ENCODE measurements around the gene MYO15A. TPM values are rescaled to one million over a fixed set of nuclear protein-coding genes. Genes with fewer than 3 reads are reported as not detected.
A peak's percentile ranks its signal among the peaks of the same experiment; 100 is the strongest.

MYO15A gene
- total RNA-seq, 4 donors from 2014 or later: 1.1 to 4.2 (median 1.2) TPM

DNA sequence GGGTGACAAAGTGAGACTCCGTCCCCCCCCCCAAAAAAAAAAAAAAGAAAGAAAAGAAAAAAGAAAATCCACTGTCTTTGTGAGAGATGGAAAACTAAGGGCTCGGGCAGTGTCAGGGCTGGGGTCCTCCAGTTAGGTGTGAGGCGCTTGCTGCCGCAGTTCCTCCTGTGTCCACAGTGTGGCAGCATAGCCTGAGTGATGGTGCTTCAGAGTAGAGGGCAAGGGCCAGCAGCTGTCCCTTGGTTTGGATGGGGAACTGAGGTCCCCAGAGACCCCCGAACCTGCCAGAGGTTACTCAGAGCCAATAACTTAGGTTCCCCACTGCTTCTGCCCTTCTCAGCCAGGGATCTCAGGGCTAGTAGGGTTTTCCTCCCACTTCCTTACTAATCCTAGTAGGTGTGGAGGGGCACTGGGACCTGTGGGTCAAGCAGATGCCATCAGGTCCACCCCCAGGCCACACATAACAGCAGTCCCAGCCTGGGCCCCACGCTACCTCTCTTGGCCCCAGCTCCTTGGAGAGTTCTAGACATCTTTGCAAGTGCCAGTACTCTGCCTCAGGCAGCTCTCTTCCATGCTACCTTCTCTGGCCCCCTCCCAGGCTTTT lies 109.0 kb downstream of the MYO15A start:
- no peaks in the 10 kb centered on the region for H3K36me3 ChIP-seq
- DNase-seq: peak; percentile 82
- no peak overlapping the region for H3K27ac ChIP-seq
- intact Hi-C loops (cut with DNase I; ENCODE audit: low total_unique reads) (no loop called here), in situ Hi-C loops (cut with MboI; ENCODE audit: low pct_ligation_motif_present in 1 of 4, low pct_unique_long_range_greater_than_20kb in 1 of 4, low sequenced_read_pairs in 3 of 4) (loop anchor here in 2 of 4 donors (10.0 kb wide), 3 partner anchors 57 to 87 kb away; no protein-coding TSS in a partner anchor)
- H3K4me1 ChIP-seq: peaks cover 0 to 3% (median 0%) of the 10 kb centered on the region in 4 donors
- WGBS, 2 donors (ENCODE audit: low coverage in 1 of 2): 0 to 8% methylated on average over 3 to 5 of the region's 6 CpGs
- H3K27me3 ChIP-seq: no peaks in the 10 kb centered on the region
- no peaks in the 10 kb centered on the region for H3K9me3 ChIP-seq
- no peak overlapping the region for H3K4me3 ChIP-seq
- TF ChIP-seq, protein P1, sequence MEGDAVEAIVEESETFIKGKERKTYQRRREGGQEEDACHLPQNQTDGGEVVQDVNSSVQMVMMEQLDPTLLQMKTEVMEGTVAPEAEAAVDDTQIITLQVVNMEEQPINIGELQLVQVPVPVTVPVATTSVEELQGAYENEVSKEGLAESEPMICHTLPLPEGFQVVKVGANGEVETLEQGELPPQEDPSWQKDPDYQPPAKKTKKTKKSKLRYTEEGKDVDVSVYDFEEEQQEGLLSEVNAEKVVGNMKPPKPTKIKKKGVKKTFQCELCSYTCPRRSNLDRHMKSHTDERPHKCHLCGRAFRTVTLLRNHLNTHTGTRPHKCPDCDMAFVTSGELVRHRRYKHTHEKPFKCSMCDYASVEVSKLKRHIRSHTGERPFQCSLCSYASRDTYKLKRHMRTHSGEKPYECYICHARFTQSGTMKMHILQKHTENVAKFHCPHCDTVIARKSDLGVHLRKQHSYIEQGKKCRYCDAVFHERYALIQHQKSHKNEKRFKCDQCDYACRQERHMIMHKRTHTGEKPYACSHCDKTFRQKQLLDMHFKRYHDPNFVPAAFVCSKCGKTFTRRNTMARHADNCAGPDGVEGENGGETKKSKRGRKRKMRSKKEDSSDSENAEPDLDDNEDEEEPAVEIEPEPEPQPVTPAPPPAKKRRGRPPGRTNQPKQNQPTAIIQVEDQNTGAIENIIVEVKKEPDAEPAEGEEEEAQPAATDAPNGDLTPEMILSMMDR (IDR thresholded peaks at IDR 0.05): peak; percentile 81 to 95 (median 95)
- no peak for TF ChIP-seq POLR2AphosphoS5 (IDR thresholded peaks at IDR 0.05)

DNA sequence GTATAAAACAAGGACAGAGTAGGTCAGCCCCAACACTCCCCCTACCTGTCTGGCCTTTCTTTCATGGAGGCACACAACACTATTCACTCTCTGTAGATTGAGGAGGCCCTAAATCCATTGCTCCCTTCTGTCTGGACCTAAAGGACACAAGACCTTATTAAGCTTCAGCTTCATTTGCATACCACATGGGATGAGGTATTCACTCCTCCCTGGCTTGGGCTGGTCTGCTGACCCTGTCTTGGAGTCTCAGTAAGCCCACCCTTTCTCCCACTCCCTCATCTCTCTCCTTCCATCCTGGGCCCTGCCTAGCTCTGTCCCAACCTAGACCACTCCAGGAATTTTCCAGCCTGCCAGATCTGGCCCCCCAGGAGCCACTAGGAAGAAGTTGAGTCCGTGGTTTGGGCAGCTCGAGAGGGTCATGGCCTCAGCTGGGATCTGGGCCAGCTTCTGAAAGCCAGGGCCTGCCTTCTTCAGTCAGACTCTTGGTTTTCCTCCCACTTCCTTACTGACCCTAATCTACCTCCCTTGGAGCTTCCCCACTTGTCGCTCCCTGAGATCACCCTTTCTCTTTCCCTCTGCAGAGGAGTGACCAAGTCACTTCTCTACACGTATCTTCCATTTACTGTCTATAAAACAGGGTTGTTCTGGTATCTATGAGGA lies 110.3 kb downstream of the MYO15A start:
- in situ Hi-C loops (cut with MboI; ENCODE audit: low pct_ligation_motif_present in 1 of 4, low pct_unique_long_range_greater_than_20kb in 1 of 4, low sequenced_read_pairs in 3 of 4) (loop anchor here in 2 of 4 donors (10.0 kb wide), 3 partner anchors 56 to 86 kb away; no protein-coding TSS in a partner anchor), intact Hi-C loops (cut with DNase I; ENCODE audit: low total_unique reads) (no loop called here)
- 52 to 60% methylated on average over 2 to 4 of the region's 4 CpGs for WGBS, 2 donors (ENCODE audit: low coverage in 1 of 2)
- no peak overlapping the region for H3K4me3 ChIP-seq
- no peak for DNase-seq
- H3K4me1 ChIP-seq: peaks cover 0 to 3% (median 0%) of the 10 kb centered on the region in 4 donors
- H3K36me3 ChIP-seq: no peaks in the 10 kb centered on the region
- H3K9me3 ChIP-seq: no peaks in the 10 kb centered on the region
- H3K27ac ChIP-seq: no peak overlapping the region
- no peaks in the 10 kb centered on the region for H3K27me3 ChIP-seq
- no peak for TF ChIP-seq POLR2AphosphoS5 (IDR thresholded peaks at IDR 0.05)
- TF ChIP-seq POLR2A (IDR thresholded peaks at IDR 0.05): no peak
- TF ChIP-seq EP300 (IDR thresholded peaks at IDR 0.05; ENCODE audit: low read depth): no peak
- TF ChIP-seq, protein P1 (IDR thresholded peaks at IDR 0.05): no peak

DNA sequence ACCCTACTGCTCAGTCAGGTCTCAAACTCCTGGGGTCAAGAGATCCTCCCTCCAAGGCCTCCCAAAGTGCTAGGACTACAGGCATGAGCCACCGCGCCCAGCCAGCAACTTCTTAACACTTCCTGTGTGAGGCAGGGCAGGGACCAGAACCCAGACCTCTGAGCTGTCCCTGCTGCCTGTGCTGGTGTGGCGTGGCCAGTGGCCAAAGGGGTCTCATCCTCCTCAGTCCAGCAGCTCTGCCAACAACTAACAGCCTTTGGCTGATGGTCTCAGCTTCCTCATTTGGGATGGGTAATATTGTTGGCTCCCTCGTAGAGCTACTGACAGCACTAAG lies 115.5 kb downstream of the MYO15A start:
- H3K9me3 ChIP-seq: no peaks in the 10 kb centered on the region
- DNase-seq: no peak
- intact Hi-C loops (cut with DNase I; ENCODE audit: low total_unique reads) (no loop called here), in situ Hi-C loops (cut with MboI; ENCODE audit: low pct_ligation_motif_present in 1 of 4, low pct_unique_long_range_greater_than_20kb in 1 of 4, low sequenced_read_pairs in 3 of 4) (no loop called here)
- no peak for TF ChIP-seq POLR2AphosphoS5 (IDR thresholded peaks at IDR 0.05)
- TF ChIP-seq EP300 (IDR thresholded peaks at IDR 0.05; ENCODE audit: low read depth): no peak
- no peak for TF ChIP-seq POLR2A (IDR thresholded peaks at IDR 0.05)
- TF ChIP-seq, protein P1 (IDR thresholded peaks at IDR 0.05): no peak
- no peaks in the 10 kb centered on the region for H3K36me3 ChIP-seq
- no peaks in the 10 kb centered on the region for H3K27me3 ChIP-seq
- peaks cover 5 to 18% (median 14%) of the 10 kb centered on the region in 4 donors for H3K4me1 ChIP-seq
- H3K4me3 ChIP-seq: no peak overlapping the region
- peak overlapping the region in 3 of 4 donors; percentile 54 to 70 (median 61) for H3K27ac ChIP-seq
- 99% methylated on average over 4 of the region's 4 CpGs; no CpG with 5 or more reads in 1 of the 2 donors for WGBS, 2 donors (ENCODE audit: low coverage in 1 of 2)

DNA sequence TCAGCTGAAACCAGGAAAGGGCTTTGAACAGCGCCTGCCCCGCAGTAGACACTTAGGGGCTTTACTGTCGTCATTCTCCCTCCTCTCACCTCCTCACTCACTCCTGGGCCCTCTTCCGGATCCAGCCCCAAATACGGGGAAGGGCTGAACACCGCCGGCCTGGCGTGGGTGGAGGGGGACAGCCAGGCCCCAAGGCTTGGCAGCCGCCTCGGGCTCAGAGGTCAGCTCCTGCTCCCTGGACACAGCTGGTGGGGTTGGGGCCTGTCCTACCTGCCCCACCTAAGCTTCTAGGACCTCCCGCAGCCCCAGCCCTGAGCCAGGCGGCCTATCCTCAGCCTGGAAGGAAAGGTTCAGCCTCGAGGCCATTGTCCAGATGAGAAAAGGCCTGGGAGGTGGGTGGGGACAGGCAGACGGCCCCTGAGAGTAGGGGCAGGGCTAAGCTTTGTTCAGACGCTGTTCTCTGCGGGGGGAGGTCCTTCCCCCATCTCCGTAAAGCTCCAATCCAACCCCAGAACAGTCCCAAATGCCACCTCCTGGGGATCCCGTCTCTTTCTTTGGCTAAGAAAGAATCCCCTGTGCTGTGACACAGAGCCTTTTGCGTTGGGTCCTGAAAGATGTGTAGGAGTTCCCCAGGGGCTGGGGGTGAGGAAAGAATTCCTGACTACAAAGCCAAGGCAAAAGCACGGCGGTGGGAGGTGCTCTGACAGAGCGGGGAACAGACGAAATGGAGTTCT lies 116.0 kb downstream of the MYO15A start:
- Histone ChIP-seq H3K36me3 (no peaks in the 10 kb centered on the region), H3K4me1 (peaks cover 5 to 15% (median 14%) of the 10 kb centered on the region in 4 donors), H3K4me3 (peak overlapping the region in 3 of 4 donors; percentile 28 to 51 (median 31)), H3K27me3 (no peaks in the 10 kb centered on the region), H3K9me3 (no peaks in the 10 kb centered on the region), H3K27ac (peak overlapping the region; percentile 54 to 70 (median 60))
- in situ Hi-C loops (cut with MboI; ENCODE audit: low pct_ligation_motif_present in 1 of 4, low pct_unique_long_range_greater_than_20kb in 1 of 4, low sequenced_read_pairs in 3 of 4): no loop called here
- WGBS, 2 donors (ENCODE audit: low coverage in 1 of 2): 0 to 59% methylated on average over 2 to 23 of the region's 23 CpGs
- DNase-seq: no peak
- no peak for TF ChIP-seq POLR2A (IDR thresholded peaks at IDR 0.05)
- TF ChIP-seq, protein P1 (IDR thresholded peaks at IDR 0.05): no peak
- no peak for TF ChIP-seq EP300 (IDR thresholded peaks at IDR 0.05; ENCODE audit: low read depth)
- TF ChIP-seq POLR2AphosphoS5 (IDR thresholded peaks at IDR 0.05): no peak
- intact Hi-C loops (cut with DNase I; ENCODE audit: low total_unique reads): no loop called here
